Neural progenitor cell (in vitro differentiated cells): ENCODE measurements around the gene KRTAP12-2. TPM values are rescaled to one million over a fixed set of nuclear protein-coding genes. Genes with fewer than 3 reads are reported as not detected.

ENCODE experiments used
- DNase-seq: peaks from one replicate; pipeline ENCODE4 v3.0.0-alpha.2; 2016; ENCODE audit warnings: low spot score
- H2AFZ ChIP-seq: fragments of 200-600 bp; sonication (generic); replicated peaks from 2 replicates; pipeline ENCODE4 v1.6.1; 2016; ENCODE audit warnings: antibody characterized with exemption
- H3F3A ChIP-seq: fragments of 200-600 bp; sonication (generic); 2 replicates; pipeline ENCODE4 v1.6.1; 2016; ENCODE audit warnings: antibody characterized with exemption, low read depth
- H3K27ac ChIP-seq: fragments of 200-600 bp; sonication (generic); 2 replicates; pipeline ENCODE4 v1.5.1; 2016; ENCODE audit warnings: mild to moderate bottlenecking
- H3K27me3 ChIP-seq: fragments of 200-600 bp; sonication (generic); 2 replicates; pipeline ENCODE4 v1.6.1; 2016; ENCODE audit warnings: mild to moderate bottlenecking, moderate library complexity
- H3K36me3 ChIP-seq: fragments of 200-600 bp; sonication (generic); 2 replicates; pipeline ENCODE4 v1.5.1; 2016
- H3K4me1 ChIP-seq: fragments of 200-600 bp; sonication (generic); 2 replicates; pipeline ENCODE4 v1.6.1; 2016; ENCODE audit warnings: mixed run types
- H3K4me2 ChIP-seq: fragments of 200-600 bp; sonication (generic); 2 replicates; pipeline ENCODE4 v1.6.1; 2016
- H3K4me3 ChIP-seq: fragments of 200-600 bp; sonication (generic); 2 replicates; pipeline ENCODE4 v1.5.1; 2016
- H3K79me2 ChIP-seq: fragments of 200-600 bp; sonication (generic); 2 replicates; pipeline ENCODE4 v1.6.1; 2016; ENCODE audit warnings: low read depth
- H3K9ac ChIP-seq: fragments of 200-600 bp; sonication (generic); 2 replicates; pipeline ENCODE4 v1.6.1; 2016
- H3K9me3 ChIP-seq: fragments of 200-600 bp; sonication (generic); 2 replicates; pipeline ENCODE4 v1.5.1; 2016; ENCODE audit warnings: low read depth
- H4K20me1 ChIP-seq: fragments of 200-600 bp; sonication (generic); 2 replicates; pipeline ENCODE4 v1.6.1; 2016; ENCODE audit warnings: low read depth
- H3K27ac Mint-ChIP-seq: 3 replicates; pipeline ENCODE4 v1.8.0; 2021; ENCODE audit warnings: mixed read lengths
- H3K27me3 Mint-ChIP-seq: 2 replicates; pipeline ENCODE4 v1.8.0; 2022; ENCODE audit warnings: low read depth, mild to moderate bottlenecking, inconsistent platforms, moderate library complexity, mixed read lengths; ENCODE audit not compliant: insufficient read depth
- H3K36me3 Mint-ChIP-seq: 3 replicates; pipeline ENCODE4 v1.8.0; 2021; ENCODE audit warnings: mixed read lengths
- H3K4me1 Mint-ChIP-seq: 3 replicates; pipeline ENCODE4 v1.8.0; 2021; ENCODE audit warnings: mixed read lengths
- H3K4me3 Mint-ChIP-seq: 3 replicates; pipeline ENCODE4 v1.8.0; 2021; ENCODE audit warnings: mild to moderate bottlenecking, moderate library complexity, mixed read lengths
- H3K9me3 Mint-ChIP-seq: 3 replicates; pipeline ENCODE4 v1.8.0; 2020; ENCODE audit warnings: mixed read lengths
- CTCF ChIP-seq: fragments of 200-600 bp; sonication (generic); IDR thresholded peaks from 2 replicates; pipeline ENCODE4 v1.5.1; 2017; ENCODE audit warnings: antibody characterized with exemption, mild to moderate bottlenecking
- EZH2 ChIP-seq: fragments of 200-600 bp; sonication (generic); IDR thresholded peaks from 2 replicates; pipeline ENCODE4 v1.6.1; 2017; ENCODE audit warnings: antibody characterized with exemption, mild to moderate bottlenecking, moderate library complexity
- EZH2phosphoT487 ChIP-seq: fragments of 200-600 bp; sonication (generic); IDR thresholded peaks from 2 replicates; pipeline ENCODE4 v1.6.1; 2017; ENCODE audit warnings: antibody characterized with exemption
- total RNA-seq: library from RNA; depleted of rRNA; stranded (reverse); fragments of >200 nt; gene quantifications from 2 replicates; pipeline ENCODE4 v1.2.3, GENCODE V29; 2015; ENCODE audit warnings: low replicate concordance

KRTAP12-2 gene
- total RNA-seq, 1 donor from 2014 or later = not detected

- Histone ChIP-seq H3K27me3 (no peaks in the 10 kb centered on the region), H3K9me3 (peaks cover 6% of the 10 kb centered on the region), H3K9ac (no peak overlapping the region), H3K36me3 (no peaks in the 10 kb centered on the region), H2AFZ (no peak overlapping the region), H3K27ac (no peak overlapping the region), H3K4me3 (no peak overlapping the region), H3K4me2 (no peak overlapping the region), H4K20me1 (no peaks in the 10 kb centered on the region), H3K79me2 (no peaks in the 10 kb centered on the region), H3K4me1 (no peaks in the 10 kb centered on the region), H3F3A (no peaks in the 10 kb centered on the region)
- Mint-ChIP-seq H3K9me3 (peaks cover 47% of the 10 kb centered on the region), H3K27me3 (peaks cover 10% of the 10 kb centered on the region), H3K4me1 (no peaks in the 10 kb centered on the region), H3K36me3 (peaks cover 2% of the 10 kb centered on the region), H3K4me3 (no peak overlapping the region), H3K27ac (no peak overlapping the region)
- DNase-seq = no peak
- TF ChIP-seq CTCF (no peak), EZH2phosphoT487 (no peak), EZH2 (no peak)
Measured at GRCh38 chr21:44671911-44672310, 5.2 kb upstream of the KRTAP12-2 start.

GRCh38 chr21:44670642-44671432 lies 4.1 kb upstream of the KRTAP12-2 start:
- Mint-ChIP-seq H3K36me3 (peaks cover 2% of the 10 kb centered on the region), H3K27ac (no peak overlapping the region), H3K4me1 (no peaks in the 10 kb centered on the region), H3K27me3 (peaks cover 11% of the 10 kb centered on the region), H3K9me3 (peaks cover 52% of the 10 kb centered on the region), H3K4me3 (no peak overlapping the region)
- Histone ChIP-seq H2AFZ (no peak overlapping the region), H3K4me2 (no peak overlapping the region), H3K4me3 (no peak overlapping the region), H3K9me3 (peaks cover 6% of the 10 kb centered on the region), H3K27ac (no peak overlapping the region), H3K79me2 (no peaks in the 10 kb centered on the region), H3K36me3 (no peaks in the 10 kb centered on the region), H3K9ac (no peak overlapping the region), H3K4me1 (no peaks in the 10 kb centered on the region), H4K20me1 (no peaks in the 10 kb centered on the region), H3K27me3 (no peaks in the 10 kb centered on the region), H3F3A (no peaks in the 10 kb centered on the region)
- TF ChIP-seq EZH2 = no peak
- TF ChIP-seq EZH2phosphoT487 = no peak
- no peak for TF ChIP-seq CTCF
- DNase-seq = no peak

DNA sequence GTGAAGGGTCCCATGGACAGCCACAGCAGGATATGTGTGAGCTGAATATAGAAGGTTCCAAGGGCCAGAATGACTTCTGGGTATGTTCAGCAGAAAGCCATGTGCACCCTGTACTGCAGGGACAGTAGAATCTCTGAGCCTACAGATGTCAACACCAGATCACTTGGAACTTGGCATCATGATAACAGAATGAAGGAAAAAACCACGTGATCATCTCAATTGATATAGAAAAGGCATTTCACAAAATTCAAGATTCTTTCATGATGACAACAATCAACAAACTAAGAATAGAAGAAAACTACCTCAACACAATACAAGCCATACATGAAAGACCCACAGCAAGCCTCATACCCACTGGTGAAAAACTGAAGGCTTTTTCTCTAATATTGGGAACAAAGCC lies 885 bp upstream of the KRTAP12-2 start:
- H3K4me3 Mint-ChIP-seq = no peak overlapping the region
- Histone ChIP-seq H3K4me1 (no peaks in the 10 kb centered on the region), H3F3A (no peaks in the 10 kb centered on the region), H3K4me3 (no peak overlapping the region), H3K79me2 (no peaks in the 10 kb centered on the region), H3K9me3 (peaks cover 6% of the 10 kb centered on the region), H3K36me3 (no peaks in the 10 kb centered on the region), H3K4me2 (no peak overlapping the region), H3K27me3 (no peaks in the 10 kb centered on the region), H3K9ac (no peak overlapping the region), H2AFZ (no peak overlapping the region), H4K20me1 (no peaks in the 10 kb centered on the region), H3K27ac (no peak overlapping the region)
- TF ChIP-seq EZH2phosphoT487 = no peak
- TF ChIP-seq EZH2 = no peak
- no peak for TF ChIP-seq CTCF
- H3K4me1 Mint-ChIP-seq = no peaks in the 10 kb centered on the region
- peaks cover 42% of the 10 kb centered on the region for H3K9me3 Mint-ChIP-seq
- H3K27ac Mint-ChIP-seq = no peak overlapping the region
- peaks cover 7% of the 10 kb centered on the region for H3K27me3 Mint-ChIP-seq
- no peak for DNase-seq
- no peaks in the 10 kb centered on the region for H3K36me3 Mint-ChIP-seq
